B cell (primary cell): ENCODE measurements around the gene COL4A3. TPM values are rescaled to one million over a fixed set of nuclear protein-coding genes. Genes with fewer than 3 reads are reported as not detected.

Source experiments
- ATAC-seq: fragments of 200-7000 bp; cut with Tn5 transposase; one replicate; pipeline ENCODE4 v1.10.0; 2021; ENCODE audit warnings: low read depth, mild to moderate bottlenecking, moderate number of reproducible peaks, moderate library complexity
- CTCF ChIA-PET: fragments of 350-600 bp; sonication (Branson Sonifier 250); formaldehyde crosslinking; loops from one replicate; lab custom pipeline; 2021; ENCODE audit warnings: antibody characterized with exemption, inconsistent platforms; lab: Charles Lee
- POLR2A ChIA-PET: fragments of 350-600 bp; sonication (Branson Sonifier 250); formaldehyde crosslinking; loops from one replicate; lab custom pipeline; 2021; ENCODE audit warnings: antibody characterized with exemption; lab: Charles Lee
- DNase-seq: peaks from one replicate; pipeline ENCODE4 v3.0.0; 2013
- H2AFZ ChIP-seq: 2 replicates; pipeline ENCODE4 v1.6.1; 2012; ENCODE audit warnings: mild to moderate bottlenecking, low read depth, low read length; ENCODE audit not compliant: insufficient read depth, poor library complexity, severe bottlenecking
- H3K27ac ChIP-seq, 2 donors: 1 replicate in 1 of 2; 2 replicates in 1 of 2; pipeline ENCODE4 v1.5.1; 2012 to 2013; ENCODE audit warnings: low read length in 2 of 2, mild to moderate bottlenecking in 2 of 2, moderate library complexity in 1 of 2
- H3K27me3 ChIP-seq, 4 experiments: fragments of 200-600 bp in 1 of 4; sonication (generic) in 1 of 4; replicated peaks in 1 of 4; 1 replicate in 2 of 4; 2 replicates in 2 of 4; pipeline versions ENCODE4 v1.6.1 to v1.7.0; 2013 to 2016; ENCODE audit warnings: low read length in 3 of 4, mild to moderate bottlenecking in 2 of 4, mixed read lengths in 1 of 4, moderate library complexity in 1 of 4; ENCODE audit not compliant: insufficient read depth in 4 of 4, control insufficient read depth in 3 of 4; ENCODE audit errors: control extremely low read depth in 1 of 4
- H3K36me3 ChIP-seq, 2 experiments: replicated peaks in 1 of 2; 1 replicate in 1 of 2; 2 replicates in 1 of 2; pipeline versions ENCODE4 v1.6.1 to v1.7.1; 2013; ENCODE audit warnings: low read length in 1 of 2; ENCODE audit not compliant: insufficient read depth in 2 of 2, control insufficient read depth in 1 of 2; ENCODE audit errors: control extremely low read depth in 1 of 2, extremely low read depth in 1 of 2
- H3K4me1 ChIP-seq, 2 donors: fragments of 200-600 bp in 1 of 2; sonication (generic) in 1 of 2; 1 replicate in 1 of 2; 2 replicates in 1 of 2; pipeline versions ENCODE4 v1.5.1 to v1.6.1; 2013 to 2017; ENCODE audit warnings: low read length in 2 of 2; ENCODE audit not compliant: control insufficient read depth in 2 of 2, insufficient read depth in 2 of 2
- H3K4me2 ChIP-seq: replicated peaks from 2 replicates; pipeline ENCODE3; 2012; ENCODE audit warnings: mild to moderate bottlenecking, low read depth, low read length; ENCODE audit not compliant: poor library complexity, severe bottlenecking
- H3K4me3 ChIP-seq, 5 experiments: fragments of 200-600 bp in 1 of 5; sonication (generic) in 1 of 5; 1 replicate in 3 of 5; 2 replicates in 2 of 5; pipeline versions ENCODE4 v1.5.1 to v1.7.0; 2011 to 2016; ENCODE audit warnings: low read length in 4 of 5, mild to moderate bottlenecking in 4 of 5, low read depth in 2 of 5, control low read depth in 1 of 5, moderate library complexity in 1 of 5; ENCODE audit not compliant: insufficient read depth in 1 of 5; ENCODE audit errors: control extremely low read depth in 1 of 5, extremely low read depth in 1 of 5
- H3K79me2 ChIP-seq: fragments of 200-600 bp; sonication (generic); one replicate; pipeline ENCODE4 v1.6.0; 2016; ENCODE audit warnings: low read length; ENCODE audit not compliant: control insufficient read depth, insufficient read depth
- H3K9ac ChIP-seq: fragments of 200-600 bp; sonication (generic); 2 replicates; pipeline ENCODE4 v1.6.1; 2017; ENCODE audit warnings: mild to moderate bottlenecking, low read length, moderate library complexity
- H3K9me3 ChIP-seq, 3 donors: one replicate each; pipeline versions ENCODE4 v1.6.1 to v1.7.1; 2013; ENCODE audit warnings: low read length in 2 of 3; ENCODE audit not compliant: control insufficient read depth in 2 of 3, insufficient read depth in 1 of 3; ENCODE audit errors: control extremely low read depth in 1 of 3
- H4K20me1 ChIP-seq: 2 replicates; pipeline ENCODE4 v1.6.0; 2012; ENCODE audit warnings: mild to moderate bottlenecking, low read length; ENCODE audit not compliant: insufficient read depth, control insufficient read depth, poor library complexity, severe bottlenecking
- H3K27ac Mint-ChIP-seq: one replicate; pipeline ENCODE4 v1.8.0; 2021; ENCODE audit warnings: mixed read lengths
- H3K27me3 Mint-ChIP-seq: one replicate; pipeline ENCODE4 v1.8.0; 2021; ENCODE audit warnings: mixed read lengths
- H3K4me1 Mint-ChIP-seq: one replicate; pipeline ENCODE4 v1.8.0; 2021; ENCODE audit warnings: mixed read lengths
- H3K4me3 Mint-ChIP-seq: one replicate; pipeline ENCODE4 v1.8.0; 2021; ENCODE audit warnings: mixed read lengths
- H3K9me3 Mint-ChIP-seq: one replicate; pipeline ENCODE4 v1.8.0; 2022; ENCODE audit warnings: mixed read lengths; ENCODE audit not compliant: insufficient read depth
- CTCF ChIP-seq: fragments of 200-600 bp; IDR thresholded peaks from one replicate; pipeline ENCODE4 v1.8.0; 2022; ENCODE audit warnings: antibody characterized with exemption, mild to moderate bottlenecking
- EZH2 ChIP-seq: IDR thresholded peaks from 2 replicates; pipeline ENCODE4 v1.6.1; 2012; ENCODE audit warnings: borderline replicate concordance, low read depth, mild to moderate bottlenecking, moderate library complexity, low read length; ENCODE audit not compliant: insufficient read depth, poor library complexity, severe bottlenecking
- WGBS: methylation state at CpG from one replicate; pipeline ENCODE4 v1.1.5; 2013; ENCODE audit warnings: missing lambda C conversion rate; ENCODE audit not compliant: insufficient coverage; 5-methylcytosine and 5-hydroxymethylcytosine counted together
- intact Hi-C: fragments of 100-400 bp; cut with micrococcal nuclease; formaldehyde crosslinking; loops from one replicate; pipeline ENCODE4 v1.10.0; 2022
- polyA plus RNA-seq: library from polyadenylated mRNA; depleted of rRNA; stranded (reverse); fragments of >200 nt; gene quantifications from 2 replicates; pipeline ENCODE4 v1.2.3, GENCODE V29; 2012
- total RNA-seq, 2 donors: library from RNA; stranded (reverse); fragments of 120-200 nt in 1 of 2; gene quantifications; 1 replicate in 1 of 2; 2 replicates in 1 of 2; pipeline versions ENCODE4 v1.2.3 to v1.2.4, GENCODE V29; 2013 to 2022

The COL4A3 gene
- total and polyA plus RNA-seq, 2 donors (not counting 1 experiment from before 2014, with no cell fraction given), result 33.4 to 45.9 TPM

DNA sequence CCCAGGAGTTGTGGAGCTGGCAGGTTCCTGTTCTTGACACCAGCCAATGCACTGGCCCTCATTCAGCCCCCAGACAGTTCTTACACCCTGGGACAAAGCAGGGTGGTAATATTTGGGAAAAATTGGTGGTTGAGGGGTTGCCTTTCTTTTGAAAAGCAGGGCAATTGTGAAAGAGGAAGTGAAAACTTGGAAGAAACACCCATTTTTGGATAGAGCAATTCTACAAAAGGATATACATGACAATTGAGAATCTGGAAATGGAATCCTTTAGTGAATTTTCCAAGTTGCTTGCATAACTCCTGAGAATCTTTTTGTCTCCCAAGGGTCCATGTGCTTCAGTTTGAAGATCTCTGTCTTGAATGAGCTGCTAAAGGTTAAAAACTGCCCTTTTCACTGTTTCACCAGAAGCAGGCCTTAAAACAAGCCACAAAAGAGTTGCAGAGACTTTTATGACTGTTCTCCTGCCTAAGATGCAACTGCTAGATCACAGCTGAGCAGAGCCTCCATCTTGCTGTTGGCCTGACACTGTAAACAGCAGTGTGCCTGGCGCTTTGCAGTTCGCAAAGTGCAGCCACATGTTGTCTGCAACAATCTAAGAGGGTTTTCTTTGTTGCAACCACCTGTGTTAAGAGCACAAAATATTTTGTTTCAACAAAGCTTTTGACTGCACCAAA lies 12.2 kb upstream of the COL4A3 start:
- Histone ChIP-seq H3K4me3 (no peak overlapping the region), H3K27me3 (no peaks in the 10 kb centered on the region), H4K20me1 (no peaks in the 10 kb centered on the region), H3K4me2 (no peak overlapping the region), H3K9me3 (peaks cover 0 to 10% (median 9%) of the 10 kb centered on the region in 3 donors), H3K27ac (no peak overlapping the region), H3K79me2 (peaks cover 2% of the 10 kb centered on the region), H3K4me1 (no peaks in the 10 kb centered on the region), H2AFZ (no peak overlapping the region), H3K36me3 (peaks cover 0 to under 1% of the 10 kb centered on the region in 2 experiments), H3K9ac (no peak overlapping the region)
- H3K27ac Mint-ChIP-seq, result no peak overlapping the region
- no peak for ATAC-seq
- ChIA-PET POLR2A (no interaction called here), CTCF (no interaction called here)
- intact Hi-C loops, result no loop called here
- WGBS, result 97% methylated on average over 2 of the region's 2 CpGs
- H3K4me3 Mint-ChIP-seq, result no peak overlapping the region
- H3K27me3 Mint-ChIP-seq, result no peaks in the 10 kb centered on the region
- H3K4me1 Mint-ChIP-seq, result peaks cover 13% of the 10 kb centered on the region
- no peak for DNase-seq
- TF ChIP-seq EZH2, result no peak
- TF ChIP-seq CTCF, result no peak
- H3K9me3 Mint-ChIP-seq, result peaks cover 6% of the 10 kb centered on the region

DNA sequence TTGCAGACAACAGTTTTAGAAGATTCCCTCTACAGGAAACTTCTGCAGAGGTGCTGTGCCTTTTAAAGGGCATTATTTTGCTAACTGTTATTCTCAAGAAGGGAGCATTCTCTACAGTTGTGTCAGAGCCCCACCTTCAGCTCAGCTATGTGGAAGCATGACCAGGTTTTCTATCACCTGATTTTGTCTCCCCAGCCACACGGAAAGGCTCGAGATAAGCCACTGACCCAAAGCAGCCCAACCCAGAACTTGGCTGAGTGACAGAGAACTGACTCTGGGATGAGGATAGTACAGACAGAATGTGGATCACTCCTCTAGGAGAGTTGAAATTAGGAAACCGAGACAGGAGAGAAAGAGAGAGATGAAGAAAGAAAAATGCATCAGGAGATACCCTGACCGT lies 11.1 kb upstream of the COL4A3 start:
- H4K20me1 ChIP-seq, result no peaks in the 10 kb centered on the region
- H3K36me3 ChIP-seq, result no peaks in the 10 kb centered on the region
- intact Hi-C loops, result no loop called here
- no peak for ATAC-seq
- no peak overlapping the region for H3K9ac ChIP-seq
- TF ChIP-seq EZH2 (no peak), CTCF (no peak)
- H3K9me3 ChIP-seq, result peaks cover 0 to 10% (median 5%) of the 10 kb centered on the region in 3 donors
- Mint-ChIP-seq H3K27me3 (no peaks in the 10 kb centered on the region), H3K27ac (no peak overlapping the region), H3K9me3 (peaks cover 3% of the 10 kb centered on the region), H3K4me3 (no peak overlapping the region), H3K4me1 (peaks cover 13% of the 10 kb centered on the region)
- no peak overlapping the region for H2AFZ ChIP-seq
- peaks cover 2% of the 10 kb centered on the region for H3K79me2 ChIP-seq
- H3K4me3 ChIP-seq, result no peak overlapping the region
- H3K4me1 ChIP-seq, result no peaks in the 10 kb centered on the region
- no peak for DNase-seq
- no peak overlapping the region for H3K27ac ChIP-seq
- no peaks in the 10 kb centered on the region for H3K27me3 ChIP-seq
- WGBS, result 95% methylated on average over 4 of the region's 4 CpGs
- no peak overlapping the region for H3K4me2 ChIP-seq
- ChIA-PET CTCF (no interaction called here), POLR2A (no interaction called here)
